H9 (cell line): ENCODE results near the gene DUX4. TPM values are rescaled to one million over a fixed set of nuclear protein-coding genes. Genes with fewer than 3 reads are reported as not detected.
"Not testable (repeated sequence)": the region's sequence is repeated elsewhere in the genome, so short reads cannot be mapped to it uniquely, and the experiment has no call there.

Experiments used
- DNase-seq: peaks from one replicate; pipeline ENCODE4 v3.0.0-alpha.2; 2017
- H2AFZ ChIP-seq: one replicate; pipeline ENCODE4 v1.6.1; 2013; ENCODE audit warnings: mild to moderate bottlenecking, low read length, control low read depth, moderate library complexity
- H2AK5ac ChIP-seq: 2 replicates; pipeline ENCODE4 v1.6.1; 2013; ENCODE audit warnings: low read length, control low read depth, mixed read lengths; ENCODE audit not compliant: insufficient read length
- H2BK120ac ChIP-seq: one replicate; pipeline ENCODE4 v1.6.1; 2013; ENCODE audit warnings: low read depth, mild to moderate bottlenecking, low read length, control low read depth, inconsistent platforms; ENCODE audit not compliant: poor library complexity, severe bottlenecking
- H2BK12ac ChIP-seq: 2 replicates; pipeline ENCODE4 v1.6.1; 2013; ENCODE audit warnings: low read length, control low read depth, mixed read lengths, low read depth; ENCODE audit not compliant: insufficient read length
- H2BK15ac ChIP-seq: 2 replicates; pipeline ENCODE4 v1.6.1; 2013; ENCODE audit warnings: low read depth, low read length, control low read depth
- H2BK20ac ChIP-seq: one replicate; pipeline ENCODE4 v1.6.1; 2013; ENCODE audit warnings: low read depth, mild to moderate bottlenecking, low read length, control low read depth, inconsistent platforms; ENCODE audit not compliant: poor library complexity, severe bottlenecking
- H2BK5ac ChIP-seq: 2 replicates; pipeline ENCODE4 v1.6.1; 2013; ENCODE audit warnings: low read length, control low read depth, mixed read lengths; ENCODE audit not compliant: insufficient read length
- H3K14ac ChIP-seq: 2 replicates; pipeline ENCODE4 v1.6.1; 2013; ENCODE audit warnings: low read length, control low read depth; ENCODE audit not compliant: insufficient read depth
- H3K18ac ChIP-seq: 2 replicates; pipeline ENCODE4 v1.6.1; 2013; ENCODE audit warnings: low read depth, mild to moderate bottlenecking, mixed read lengths, low read length, control low read depth; ENCODE audit not compliant: insufficient read length
- H3K23ac ChIP-seq: 2 replicates; pipeline ENCODE4 v1.6.1; 2013; ENCODE audit warnings: low read length, control low read depth, mixed read lengths, low read depth; ENCODE audit not compliant: insufficient read length
- H3K23me2 ChIP-seq: 2 replicates; pipeline ENCODE4 v1.6.1; 2013; ENCODE audit warnings: low read depth, mild to moderate bottlenecking, mixed read lengths, low read length, control low read depth; ENCODE audit not compliant: insufficient read length, poor library complexity, severe bottlenecking
- H3K27ac ChIP-seq: 2 replicates; pipeline ENCODE4 v1.5.1; 2013; ENCODE audit warnings: low read length, control low read depth, mixed read lengths, low read depth; ENCODE audit not compliant: insufficient read length
- H3K27me3 ChIP-seq: 2 replicates; pipeline ENCODE4 v1.6.1; 2013; ENCODE audit warnings: low read length, control low read depth, inconsistent platforms; ENCODE audit not compliant: insufficient read depth
- H3K4ac ChIP-seq: 2 replicates; pipeline ENCODE4 v1.6.1; 2013; ENCODE audit warnings: low read depth, mild to moderate bottlenecking, control low read depth, inconsistent platforms, low read length, moderate library complexity
- H3K4me1 ChIP-seq: 2 replicates; pipeline ENCODE4 v1.6.1; 2013; ENCODE audit warnings: low read length, control low read depth, inconsistent platforms; ENCODE audit not compliant: insufficient read depth
- H3K4me2 ChIP-seq: 2 replicates; pipeline ENCODE4 v1.6.1; 2013; ENCODE audit warnings: low read length, control low read depth, mixed read lengths; ENCODE audit not compliant: insufficient read length, insufficient read depth
- H3K56ac ChIP-seq: 2 replicates; pipeline ENCODE4 v1.6.1; 2013; ENCODE audit warnings: low read depth, mild to moderate bottlenecking, mixed read lengths, low read length, control low read depth; ENCODE audit not compliant: insufficient read length
- H3K79me1 ChIP-seq: 2 replicates; pipeline ENCODE4 v1.6.1; 2013; ENCODE audit warnings: low read depth, mild to moderate bottlenecking, moderate library complexity, low read length, control low read depth, inconsistent platforms; ENCODE audit not compliant: insufficient read depth, poor library complexity, severe bottlenecking
- H3K79me2 ChIP-seq: 2 replicates; pipeline ENCODE4 v1.6.1; 2013; ENCODE audit warnings: low read length, control low read depth, inconsistent platforms; ENCODE audit not compliant: insufficient read depth
- H3K9ac ChIP-seq: 2 replicates; pipeline ENCODE4 v1.6.1; 2013; ENCODE audit warnings: low read length, control low read depth, mixed read lengths; ENCODE audit not compliant: insufficient read length; ENCODE audit errors: extremely low read depth
- H3K9me3 ChIP-seq: one replicate; pipeline ENCODE4 v1.6.1; 2013; ENCODE audit warnings: low read depth, low read length, inconsistent platforms; ENCODE audit not compliant: control insufficient read depth
- H3T11ph ChIP-seq: one replicate; pipeline ENCODE4 v1.6.1; 2013; ENCODE audit warnings: mild to moderate bottlenecking, low read length, control low read depth, inconsistent platforms
- H4K20me1 ChIP-seq: one replicate; pipeline ENCODE4 v1.6.1; 2013; ENCODE audit not compliant: control insufficient read depth, insufficient read length, insufficient read depth
- H4K5ac ChIP-seq: 2 replicates; pipeline ENCODE4 v1.6.1; 2013; ENCODE audit warnings: low read depth, mild to moderate bottlenecking, mixed read lengths, low read length, control low read depth; ENCODE audit not compliant: insufficient read length
- H4K8ac ChIP-seq: replicated peaks from 2 replicates; pipeline ENCODE4 v1.6.1; 2013; ENCODE audit warnings: low read length, control low read depth, mixed read lengths, low read depth; ENCODE audit not compliant: insufficient read length
- H4K91ac ChIP-seq: 2 replicates; pipeline ENCODE4 v1.6.1; 2013; ENCODE audit warnings: low read depth, mild to moderate bottlenecking, moderate library complexity, mixed read lengths, low read length, control low read depth; ENCODE audit not compliant: insufficient read length
- H3K27ac Mint-ChIP-seq, 3 experiments: 2 replicates in 2 of 3; 3 replicates in 1 of 3; pipeline ENCODE4 v1.8.0; 2020 to 2021; ENCODE audit warnings: mixed read lengths in 3 of 3, mild to moderate bottlenecking in 1 of 3, moderate library complexity in 1 of 3
- H3K27me3 Mint-ChIP-seq: 2 replicates; pipeline ENCODE4 v1.8.0; 2021; ENCODE audit warnings: low read depth, mild to moderate bottlenecking, moderate library complexity, mixed read lengths
- H3K36me3 Mint-ChIP-seq, 3 experiments: 2 replicates in 2 of 3; 3 replicates in 1 of 3; pipeline ENCODE4 v1.8.0; 2020 to 2021; ENCODE audit warnings: low read depth in 3 of 3, mixed read lengths in 3 of 3; ENCODE audit not compliant: insufficient read depth in 1 of 3
- H3K4me1 Mint-ChIP-seq, 2 experiments: 2 replicates each; pipeline ENCODE4 v1.8.0; 2020; ENCODE audit warnings: mixed read lengths in 2 of 2
- H3K4me3 Mint-ChIP-seq, 2 experiments: 2 replicates in 1 of 2; 3 replicates in 1 of 2; pipeline ENCODE4 v1.8.0; 2020 to 2021; ENCODE audit warnings: mild to moderate bottlenecking in 2 of 2, mixed read lengths in 2 of 2, moderate library complexity in 1 of 2
- H3K9me3 Mint-ChIP-seq, 2 experiments: 2 replicates in 1 of 2; 3 replicates in 1 of 2; pipeline ENCODE4 v1.8.0; 2020; ENCODE audit warnings: mild to moderate bottlenecking in 2 of 2, mixed read lengths in 2 of 2, moderate library complexity in 1 of 2
- WGBS: extraction: QIAGEN DNeasy Blood & Tissue Kit; methylation state at CpG from one replicate; pipeline ENCODE4 v1.1.7; 2013; ENCODE audit warnings: missing lambda C conversion rate, low lambda C conversion rate, mixed read lengths; ENCODE audit not compliant: insufficient read length; ENCODE audit errors: extremely low coverage; 5-methylcytosine and 5-hydroxymethylcytosine counted together
- total RNA-seq: library from RNA; stranded (reverse); gene quantifications from 2 replicates; pipeline ENCODE4 v1.2.1, GENCODE V29; 2021

The DUX4 gene
- total RNA-seq, 1 experiment from 2014 or later: not detected

DNA sequence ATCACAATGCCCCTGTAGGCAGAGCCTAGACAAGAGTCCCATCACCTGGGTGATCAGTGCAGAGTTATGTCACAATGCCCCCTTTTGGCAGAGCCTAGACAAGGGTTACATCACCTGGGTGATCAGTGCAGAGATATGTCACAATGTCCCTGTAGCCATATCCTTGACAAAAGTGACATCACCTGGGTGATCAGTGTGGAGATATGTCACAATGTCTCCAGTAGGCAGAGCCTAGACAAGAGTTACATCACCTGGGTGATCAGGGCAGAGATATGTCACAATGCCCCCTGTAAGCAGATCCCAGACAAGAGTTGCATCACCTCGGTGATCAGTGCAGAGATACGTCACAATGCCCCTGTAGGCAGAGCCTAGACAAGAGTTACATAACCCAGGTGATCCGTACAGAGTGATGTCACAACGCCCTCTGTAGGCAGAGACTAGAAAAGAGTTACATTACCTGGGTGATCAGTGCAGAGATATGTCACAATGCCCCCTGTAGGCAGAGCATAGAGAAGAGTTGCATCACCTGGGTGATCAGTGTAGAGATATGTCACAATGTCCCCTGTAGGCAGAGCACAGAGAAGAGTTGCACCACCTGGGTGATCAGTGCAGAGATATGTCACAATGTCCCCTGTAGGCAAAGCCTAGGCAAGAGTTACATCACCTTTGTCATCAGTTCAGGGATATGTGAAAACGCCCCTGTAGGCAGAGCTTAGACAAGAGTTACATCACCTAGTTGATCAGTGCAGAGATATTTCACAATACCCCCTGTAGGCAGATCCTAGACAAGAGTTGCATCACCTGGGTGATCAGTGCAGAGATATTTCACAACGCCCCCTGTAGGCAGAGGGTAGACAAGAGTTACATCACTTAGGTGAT lies 4.4 kb downstream of the DUX4 start:
- not testable (repeated sequence) for H3K23ac ChIP-seq, H3K27ac ChIP-seq, H4K20me1 ChIP-seq, H3K9ac ChIP-seq, H3T11ph ChIP-seq, H3K4me3 Mint-ChIP-seq, H3K27me3 ChIP-seq, DNase-seq, H2BK15ac ChIP-seq, H3K79me2 ChIP-seq, H2BK12ac ChIP-seq, H3K27me3 Mint-ChIP-seq, H2AK5ac ChIP-seq, H3K56ac ChIP-seq, H3K4me1 Mint-ChIP-seq, H2AFZ ChIP-seq, H2BK5ac ChIP-seq, H2BK20ac ChIP-seq, H3K27ac Mint-ChIP-seq, H4K8ac ChIP-seq, H3K79me1 ChIP-seq, H3K4ac ChIP-seq, H3K14ac ChIP-seq, H3K4me2 ChIP-seq, H3K18ac ChIP-seq, H3K23me2 ChIP-seq, H4K91ac ChIP-seq, H4K5ac ChIP-seq, H2BK120ac ChIP-seq, H3K4me1 ChIP-seq
- WGBS: no CpG with 5 or more reads among the region's 6 CpGs
- Mint-ChIP-seq H3K36me3 (peaks cover 3 to 10% (median 9%) of the 10 kb centered on the region in 3 experiments; a peak in 6 of 7 replicates), H3K9me3 (peaks cover 19 to 22% of the 10 kb centered on the region in 2 experiments)
- peaks cover 16% of the 10 kb centered on the region for H3K9me3 ChIP-seq

DNA sequence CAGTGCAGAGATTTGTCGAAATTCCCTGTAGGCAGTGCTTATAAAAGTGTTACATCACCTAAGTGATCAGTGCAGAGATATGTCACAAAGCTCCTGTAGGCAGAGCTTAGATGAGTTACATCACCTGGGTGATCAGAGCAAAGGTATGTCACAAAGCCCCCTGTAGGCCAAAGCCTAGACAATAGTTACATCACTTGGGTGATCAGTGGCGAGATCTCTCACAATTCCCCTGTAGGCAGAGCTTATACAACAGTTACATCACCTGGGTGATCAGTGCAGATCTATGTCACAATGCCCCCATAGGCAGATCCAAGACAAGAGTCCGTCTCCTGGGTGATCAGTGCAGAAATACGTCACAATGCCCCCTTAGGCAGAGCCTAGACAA lies 5.0 kb downstream of the DUX4 start:
- not testable (repeated sequence) for H2BK20ac ChIP-seq, H2BK5ac ChIP-seq, H4K91ac ChIP-seq, H3K4me2 ChIP-seq, H3K18ac ChIP-seq, H2BK12ac ChIP-seq, H3K27ac Mint-ChIP-seq, H3K79me2 ChIP-seq, H3K23me2 ChIP-seq, H3K4ac ChIP-seq, H3K79me1 ChIP-seq, H3K27me3 Mint-ChIP-seq, H3K4me3 Mint-ChIP-seq, H3K4me1 ChIP-seq, H4K5ac ChIP-seq, H4K8ac ChIP-seq, H4K20me1 ChIP-seq, DNase-seq, H3K27me3 ChIP-seq, H3K4me1 Mint-ChIP-seq, H2BK15ac ChIP-seq, H3K9ac ChIP-seq, H3K14ac ChIP-seq, H3T11ph ChIP-seq, H2BK120ac ChIP-seq, H2AFZ ChIP-seq, H3K27ac ChIP-seq, H3K56ac ChIP-seq, H2AK5ac ChIP-seq, H3K23ac ChIP-seq
- H3K9me3 ChIP-seq: peaks cover 16% of the 10 kb centered on the region
- H3K36me3 Mint-ChIP-seq: peaks cover 3 to 10% (median 9%) of the 10 kb centered on the region in 3 experiments; a peak in 6 of 7 replicates
- H3K9me3 Mint-ChIP-seq: peaks cover 19 to 22% of the 10 kb centered on the region in 2 experiments
- WGBS: no CpG with 5 or more reads among the region's 4 CpGs
